Prostate gland (tissue), 2 donors: ENCODE results near the gene ZNF772. TPM values are rescaled to one million over a fixed set of nuclear protein-coding genes. Genes with fewer than 3 reads are reported as not detected.

Experiments used
- DNase-seq: peaks from one replicate; pipeline ENCODE4 v3.0.0-alpha.2; 2019; ENCODE audit warnings: low spot score
- H3K27ac ChIP-seq, 2 donors: fragments of 200-600 bp; sonication (generic); 2 replicates each; pipeline ENCODE4 v1.5.1; 2017 to 2019
- H3K27me3 ChIP-seq: fragments of 200-600 bp; sonication (generic); replicated peaks from 2 replicates; pipeline ENCODE4 v1.5.1; 2019; ENCODE audit not compliant: insufficient read depth
- H3K36me3 ChIP-seq, 2 donors: fragments of 200-600 bp; sonication (generic); 1 replicate in 1 of 2; 2 replicates in 1 of 2; pipeline versions ENCODE4 v1.5.1 to v1.8.1; 2017 to 2019
- H3K4me1 ChIP-seq: fragments of 200-600 bp; sonication (generic); replicated peaks from 2 replicates; pipeline ENCODE4 v1.5.1; 2019
- H3K4me3 ChIP-seq, 2 donors: fragments of 200-600 bp; sonication (generic); 2 replicates each; pipeline ENCODE4 v1.5.1; 2017 to 2019
- H3K9me3 ChIP-seq: fragments of 200-600 bp; sonication (generic); 2 replicates; pipeline ENCODE4 v1.5.1; 2017
- CTCF ChIP-seq, 4 experiments: fragments of 200-600 bp in 2 of 4; fragments of 450-650 bp in 2 of 4; sonication (generic) in 2 of 4; IDR thresholded peaks; 1 replicate in 3 of 4; 2 replicates in 1 of 4; pipeline ENCODE4 v1.5.1; 2016 to 2019; ENCODE audit warnings: antibody characterized with exemption in 4 of 4, mild to moderate bottlenecking in 2 of 4, moderate library complexity in 2 of 4
- POLR2A ChIP-seq: fragments of 450-650 bp; IDR thresholded peaks from one replicate; pipeline ENCODE4 v1.6.1; 2016; ENCODE audit warnings: antibody characterized with exemption, mild to moderate bottlenecking
- POLR2AphosphoS5 ChIP-seq: sonication (generic); formaldehyde crosslinking; IDR thresholded peaks from one replicate; pipeline ENCODE4 v1.6.1; 2017; ENCODE audit warnings: antibody characterized with exemption
- WGBS: methylation state at CpG from one replicate; pipeline ENCODE4 v1.1.5; 2018; 5-methylcytosine and 5-hydroxymethylcytosine counted together
- intact Hi-C: fragments of 100-400 bp; cut with DNase I; formaldehyde crosslinking; loops from one replicate; pipeline ENCODE4 v1.14.2; 2022
- total RNA-seq, 2 donors: library from RNA; depleted of rRNA; stranded (reverse); fragments of >200 nt; gene quantifications; one replicate each; pipeline ENCODE4 v1.1.0, GENCODE V29; 2016

The ZNF772 gene
- total RNA-seq, 2 donors from 2014 or later = 15.2 to 37.9 TPM

- H3K4me1 ChIP-seq = no peaks in the 10 kb centered on the region
- TF ChIP-seq POLR2A = no peak
- TF ChIP-seq POLR2AphosphoS5 = no peak
- H3K9me3 ChIP-seq = no peaks in the 10 kb centered on the region
- H3K36me3 ChIP-seq = no peaks in the 10 kb centered on the region
- H3K27me3 ChIP-seq = no peaks in the 10 kb centered on the region
- H3K27ac ChIP-seq = no peak overlapping the region
- intact Hi-C loops = no loop called here
- 83% methylated on average over 7 of the region's 7 CpGs for WGBS
- no peak for DNase-seq
- no peak overlapping the region for H3K4me3 ChIP-seq
Observed at GRCh38 chr19:57441979-57442752, 35.2 kb downstream of the ZNF772 start.

GRCh38 chr19:57438925-57439324 lies 38.4 kb downstream of the ZNF772 start:
- Histone ChIP-seq H3K4me1 (peaks cover 6% of the 10 kb centered on the region), H3K4me3 (no peak overlapping the region), H3K27ac (no peak overlapping the region), H3K36me3 (no peaks in the 10 kb centered on the region), H3K9me3 (no peaks in the 10 kb centered on the region), H3K27me3 (no peaks in the 10 kb centered on the region)
- 86% methylated on average over 9 of the region's 9 CpGs for WGBS
- DNase-seq = no peak
- TF ChIP-seq POLR2AphosphoS5 (no peak), CTCF (IDR thresholded peaks at IDR 0.05) (no peak), POLR2A (no peak)
- intact Hi-C loops = no loop called here

- Histone ChIP-seq H3K4me3 (no peak overlapping the region), H3K27ac (no peak overlapping the region), H3K36me3 (no peaks in the 10 kb centered on the region), H3K4me1 (peaks cover 6% of the 10 kb centered on the region), H3K9me3 (no peaks in the 10 kb centered on the region), H3K27me3 (no peaks in the 10 kb centered on the region)
- no peak for DNase-seq
- TF ChIP-seq POLR2AphosphoS5 (no peak), CTCF (IDR thresholded peaks at IDR 0.05) (no peak), POLR2A (no peak)
- intact Hi-C loops = no loop called here
- 71% methylated on average over 4 of the region's 4 CpGs for WGBS
Observed at GRCh38 chr19:57437931-57438330, 39.4 kb downstream of the ZNF772 start.

GRCh38 chr19:57436417-57436816 lies 40.9 kb downstream of the ZNF772 start:
- intact Hi-C loops = no loop called here
- Histone ChIP-seq H3K27ac (no peak overlapping the region), H3K9me3 (no peaks in the 10 kb centered on the region), H3K4me1 (peaks cover 6% of the 10 kb centered on the region), H3K27me3 (no peaks in the 10 kb centered on the region), H3K4me3 (peak overlapping the region in 1 of 2 donors; percentile 63), H3K36me3 (no peaks in the 10 kb centered on the region)
- TF ChIP-seq POLR2AphosphoS5 (no peak), POLR2A (no peak), CTCF (IDR thresholded peaks at IDR 0.05) (no peak)
- DNase-seq = no peak
- WGBS = 39% methylated on average over 1 of the region's 1 CpG

- under 1% methylated on average over 58 of the region's 61 CpGs for WGBS
- no peaks in the 10 kb centered on the region for H3K36me3 ChIP-seq
- intact Hi-C loops = no loop called here
- H3K4me1 ChIP-seq = peaks cover 6% of the 10 kb centered on the region
- peak within 1 kb of the TSS; percentile 41 to 66 for H3K27ac ChIP-seq
- H3K9me3 ChIP-seq = no peaks in the 10 kb centered on the region
- peak within 1 kb of the TSS; percentile 40 to 63 for H3K4me3 ChIP-seq
- no peak for TF ChIP-seq POLR2A
- peak in 1 of 4 experiments; percentile 20 for TF ChIP-seq CTCF (IDR thresholded peaks at IDR 0.05)
- peak; percentile 98 for TF ChIP-seq POLR2AphosphoS5
- no peaks in the 10 kb centered on the region for H3K27me3 ChIP-seq
- peak; percentile 99 for DNase-seq
Observed at GRCh38 chr19:57435062-57435978, 42.0 kb downstream of the ZNF772 start, which contains the start of gene ZNF749. Gene ZNF749, plus strand, starts transcription at chr19:57435325. Its CDS starts 254 bp downstream, at chr19:57435579.
